HEK293 (cell line): Measurements from ENCODE around the gene TM7SF3.
"Not testable (repeated sequence)": the region's sequence is repeated elsewhere in the genome, so short reads cannot be mapped to it uniquely, and the experiment has no call there.

Experiments used
- CTCF ChIP-seq: fragments of 450-650 bp; formaldehyde crosslinking; IDR thresholded peaks from 2 replicates; pipeline ENCODE4 v1.5.1; 2016; ENCODE audit warnings: missing biosample characterization, missing genetic modification characterization
- GLI4 ChIP-seq: fragments of 450-650 bp; formaldehyde crosslinking; IDR thresholded peaks from 2 replicates; pipeline ENCODE4 v1.5.1; 2016; ENCODE audit warnings: missing biosample characterization, missing genetic modification characterization
- MZF1 ChIP-seq: fragments of 450-650 bp; formaldehyde crosslinking; IDR thresholded peaks from 2 replicates; pipeline ENCODE4 v1.5.1; 2017; ENCODE audit warnings: missing biosample characterization, missing genetic modification characterization, borderline replicate concordance
- PBX3 ChIP-seq: sonication (generic); formaldehyde crosslinking; IDR thresholded peaks from 2 replicates; pipeline ENCODE4 v1.8.1; 2022; ENCODE audit warnings: mild to moderate bottlenecking, moderate library complexity, missing genetic modification reagents
- YY1 ChIP-seq: fragments of 450-650 bp; formaldehyde crosslinking; IDR thresholded peaks from 2 replicates; pipeline ENCODE4 v1.5.1; 2018; ENCODE audit warnings: missing biosample characterization, missing genetic modification characterization
- ZBTB8A ChIP-seq: fragments of 450-650 bp; formaldehyde crosslinking; IDR thresholded peaks from 2 replicates; pipeline ENCODE4 v1.5.1; 2016; ENCODE audit warnings: missing biosample characterization, missing genetic modification characterization
- ZNF121 ChIP-seq: fragments of 450-650 bp; formaldehyde crosslinking; IDR thresholded peaks from 2 replicates; pipeline ENCODE4 v1.5.1; 2016; ENCODE audit warnings: missing biosample characterization, missing genetic modification characterization
- ZNF184 ChIP-seq: fragments of 450-650 bp; IDR thresholded peaks from 2 replicates; pipeline ENCODE4 v1.5.1; 2018; ENCODE audit warnings: missing biosample characterization, mild to moderate bottlenecking, missing genetic modification characterization
- ZNF366 ChIP-seq: fragments of 450-650 bp; formaldehyde crosslinking; conservative IDR thresholded peaks from 2 replicates; pipeline ENCODE4 v1.5.1; 2016; ENCODE audit warnings: missing biosample characterization, missing genetic modification characterization
- ZNF791 ChIP-seq: fragments of 450-650 bp; formaldehyde crosslinking; IDR thresholded peaks from 2 replicates; pipeline ENCODE4 v1.5.1; 2016; ENCODE audit warnings: missing biosample characterization, missing genetic modification characterization

GRCh38 chr12:27042018-27042417 lies 27.8 kb upstream of the TM7SF3 start:
- TF ChIP-seq PBX3 (CRISPR knock-in tag); ZBTB8A (tag by site-specific recombination); YY1; ZNF184 (tag by site-specific recombination); ZNF791 (tag by site-specific recombination); GLI4 (tag by site-specific recombination); MZF1 (tag by site-specific recombination); ZNF366 (tag by site-specific recombination); CTCF (tag by site-specific recombination); ZNF121 (tag by site-specific recombination): not testable (repeated sequence)
